ENCODE measurements around the gene TRPM5. TPM values are rescaled to one million over a fixed set of nuclear protein-coding genes. Genes with fewer than 3 reads are reported as not detected.

Gene TRPM5
- total and polyA plus RNA-seq, 2 of the 4 experiments (the other 2 are of a cell fraction): not detected

GRCh38 chr11:2408671-2409070 is 35.6 kb downstream of the TRPM5 start:
- Histone ChIP-seq H3K56ac (ENCODE audit: extremely low read depth, insufficient read depth, low read length) (no peak overlapping the region), H2BK120ac (ENCODE audit: low read depth, low read length) (no peak overlapping the region), H3K18ac (ENCODE audit: low read depth, low read length) (no peak overlapping the region), H3K14ac (replicated peaks; ENCODE audit: low read depth, low read length) (no peak overlapping the region), H3K4me1 (ENCODE audit: control insufficient read depth, insufficient read depth, low read length) (no peaks in the 10 kb centered on the region), H3K9me3 (ENCODE audit: control insufficient read depth, insufficient read depth, low read length) (no peaks in the 10 kb centered on the region), H3K36me3 (ENCODE audit: control insufficient read depth, insufficient read depth, low read length) (peaks cover 3% of the 10 kb centered on the region; the same call in 1 of the 2 replicates), H2AFZ (replicated peaks; ENCODE audit: low read length, poor library complexity) (no peak overlapping the region), H4K5ac (ENCODE audit: low read depth, low read length) (no peak overlapping the region), H2BK15ac (ENCODE audit: low read depth, low read length) (no peak overlapping the region), H2AK9ac (replicated peaks; ENCODE audit: low read depth, low read length, poor library complexity) (no peak overlapping the region), H3K4ac (ENCODE audit: low read depth, low read length) (no peak overlapping the region), H4K8ac (ENCODE audit: low read depth in 2 of 2, low read length in 2 of 2) (no peak overlapping the region), H3K27me3 (ENCODE audit: control insufficient read depth, insufficient read depth, low read length) (peaks cover 21% of the 10 kb centered on the region), H3K23ac (ENCODE audit: low read depth, low read length) (no peak overlapping the region), H3K4me2 (ENCODE audit: low read depth, low read length) (no peak overlapping the region), H2BK5ac (ENCODE audit: low read depth, low read length, poor library complexity, severe bottlenecking) (no peak overlapping the region), H3K27ac (ENCODE audit: insufficient read depth, low read length) (no peak overlapping the region), H4K91ac (ENCODE audit: insufficient read depth, low read depth, low read length) (no peak overlapping the region), H2BK20ac (ENCODE audit: low read depth, low read length) (no peak overlapping the region), H2AK5ac (ENCODE audit: low read depth, low read length) (no peak overlapping the region), H4K20me1 (ENCODE audit: insufficient read depth, low read length) (no peaks in the 10 kb centered on the region), H3K9me1 (ENCODE audit: insufficient read depth, low read length) (no peaks in the 10 kb centered on the region), H3K79me1 (ENCODE audit: low read depth in 1 of 2, low read length in 2 of 2) (0 out of 4 replicates have a peak, but pooled peaks cover 0 to 3% of the 10 kb centered on the region in 2 experiments), H3K9ac (ENCODE audit: low read depth, low read length) (no peak overlapping the region), H3K4me3 (ENCODE audit: insufficient read depth, low read depth, low read length) (no peak overlapping the region)
- in situ Hi-C loops (cut with MboI; ENCODE audit: low sequenced_read_pairs): no loop called here
- POLR2A ChIA-PET (ENCODE audit: unreplicated experiment): no interaction called here
- CTCF ChIA-PET: no interaction called here
- TF ChIP-seq SMC3 (IDR thresholded peaks at IDR 0.05; ENCODE audit: low read depth, low read length): no peak
- no peak for TF ChIP-seq RFX5 (IDR thresholded peaks at IDR 0.05; ENCODE audit: low read depth, low read length)
- no peak for TF ChIP-seq USF2 (IDR thresholded peaks at IDR 0.05; ENCODE audit: low read depth, low read length)
- no peak for TF ChIP-seq CEBPB (IDR thresholded peaks at IDR 0.05; ENCODE audit: low read depth, low read length)
- TF ChIP-seq MAZ (IDR thresholded peaks at IDR 0.05; ENCODE audit: borderline replicate concordance, low read depth, low read length): no peak
- TF ChIP-seq MAFK (IDR thresholded peaks at IDR 0.05; ENCODE audit: low read depth, low read length): no peak
- no peak for TF ChIP-seq CHD1 (IDR thresholded peaks at IDR 0.05; ENCODE audit: low read depth, low read length)
- no peak for TF ChIP-seq CTCF (conservative IDR thresholded peaks at IDR 0.05; ENCODE audit: low read depth, low read length)
- no peak for TF ChIP-seq RAD21 (IDR thresholded peaks at IDR 0.05; ENCODE audit: low read length)
- TF ChIP-seq NFE2L2 (IDR thresholded peaks at IDR 0.05; ENCODE audit: low read depth, low read length): no peak
- no peak for TF ChIP-seq POLR2A (IDR thresholded peaks at IDR 0.05; ENCODE audit: low read depth, low read length)
- TF ChIP-seq RCOR1 (IDR thresholded peaks at IDR 0.05; ENCODE audit: insufficient replicate concordance, low read length): no peak
- no peak for TF ChIP-seq BHLHE40 (IDR thresholded peaks at IDR 0.05; ENCODE audit: low read depth, low read length)
- TF ChIP-seq, protein P1, sequence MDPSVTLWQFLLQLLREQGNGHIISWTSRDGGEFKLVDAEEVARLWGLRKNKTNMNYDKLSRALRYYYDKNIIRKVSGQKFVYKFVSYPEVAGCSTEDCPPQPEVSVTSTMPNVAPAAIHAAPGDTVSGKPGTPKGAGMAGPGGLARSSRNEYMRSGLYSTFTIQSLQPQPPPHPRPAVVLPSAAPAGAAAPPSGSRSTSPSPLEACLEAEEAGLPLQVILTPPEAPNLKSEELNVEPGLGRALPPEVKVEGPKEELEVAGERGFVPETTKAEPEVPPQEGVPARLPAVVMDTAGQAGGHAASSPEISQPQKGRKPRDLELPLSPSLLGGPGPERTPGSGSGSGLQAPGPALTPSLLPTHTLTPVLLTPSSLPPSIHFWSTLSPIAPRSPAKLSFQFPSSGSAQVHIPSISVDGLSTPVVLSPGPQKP (IDR thresholded peaks at IDR 0.05; ENCODE audit: borderline replicate concordance, low read depth, low read length): no peak
- TF ChIP-seq FOS (IDR thresholded peaks at IDR 0.05; ENCODE audit: low read depth, low read length): no peak
- TF ChIP-seq MXI1 (IDR thresholded peaks at IDR 0.05; ENCODE audit: borderline replicate concordance, low read depth, low read length): no peak
- DNase-seq (no peak), ATAC-seq (ENCODE audit: low read depth) (no peak)
- WGBS, 2 experiments (ENCODE audit: extremely low coverage in 2 of 2, insufficient read length in 1 of 2): no CpG with 5 or more reads among the region's 11 CpGs
- dilution Hi-C loops (cut with HindIII; ENCODE audit: low sequenced_read_pairs, unreplicated experiment): no loop called here
- intact Hi-C loops (cut with micrococcal nuclease): no loop called here
- BruUV-seq (replicated peaks): no TSS peak
